ENCODE measurements around the gene FAM131B. TPM values are rescaled to one million over a fixed set of nuclear protein-coding genes. Genes with fewer than 3 reads are reported as not detected.
"Not testable (repeated sequence)": the region's sequence is repeated elsewhere in the genome, so short reads cannot be mapped to it uniquely, and the experiment has no call there.

Gene FAM131B
- total RNA-seq, 2 donors from 2014 or later: 0.85 to 1.1 TPM

GRCh38 chr7:143398616-143399015, 36.1 kb upstream of the FAM131B start:
- Mint-ChIP-seq H3K9me3 (no peaks in the 10 kb centered on the region), H3K27me3 (no peaks in the 10 kb centered on the region), H3K4me1 (peaks cover 5% of the 10 kb centered on the region), H3K27ac (no peak overlapping the region), H3K4me3 (no peak overlapping the region), H3K36me3 (ENCODE audit: low read depth) (peaks cover 6% of the 10 kb centered on the region)
- ATAC-seq (replicated peaks): no peak

- H3K4me3 Mint-ChIP-seq: no peak overlapping the region
- no peaks in the 10 kb centered on the region for H3K27me3 Mint-ChIP-seq
- no peaks in the 10 kb centered on the region for H3K9me3 Mint-ChIP-seq
- peaks cover 5% of the 10 kb centered on the region for H3K4me1 Mint-ChIP-seq
- ATAC-seq (replicated peaks): no peak
- peaks cover 8% of the 10 kb centered on the region for H3K36me3 Mint-ChIP-seq (ENCODE audit: low read depth)
- H3K27ac Mint-ChIP-seq: peak overlapping the region; percentile 19
These were observed 35.4 kb upstream of the FAM131B start for GRCh38 chr7:143397710-143398530.

GRCh38 chr7:143396625-143397556, 34.4 kb upstream of the FAM131B start:
- H3K4me1 Mint-ChIP-seq: peaks cover 5% of the 10 kb centered on the region
- no peaks in the 10 kb centered on the region for H3K27me3 Mint-ChIP-seq
- no peak for ATAC-seq (replicated peaks)
- no peaks in the 10 kb centered on the region for H3K9me3 Mint-ChIP-seq
- peaks cover 18% of the 10 kb centered on the region for H3K36me3 Mint-ChIP-seq (ENCODE audit: low read depth)
- no peak overlapping the region for H3K27ac Mint-ChIP-seq
- H3K4me3 Mint-ChIP-seq: no peak overlapping the region

- H3K36me3 Mint-ChIP-seq (ENCODE audit: low read depth): peaks cover 26% of the 10 kb centered on the region
- H3K9me3 Mint-ChIP-seq: no peaks in the 10 kb centered on the region
- ATAC-seq (replicated peaks): no peak
- no peak overlapping the region for H3K27ac Mint-ChIP-seq
- H3K27me3 Mint-ChIP-seq: no peaks in the 10 kb centered on the region
- peaks cover 5% of the 10 kb centered on the region for H3K4me1 Mint-ChIP-seq
- no peak overlapping the region for H3K4me3 Mint-ChIP-seq
These were observed 33.7 kb upstream of the FAM131B start for GRCh38 chr7:143396182-143396581.

GRCh38 chr7:143395187-143396149, 33.0 kb upstream of the FAM131B start:
- H3K27me3 Mint-ChIP-seq: no peaks in the 10 kb centered on the region
- peaks cover 33% of the 10 kb centered on the region for H3K36me3 Mint-ChIP-seq (ENCODE audit: low read depth)
- peaks cover 5% of the 10 kb centered on the region for H3K4me1 Mint-ChIP-seq
- no peaks in the 10 kb centered on the region for H3K9me3 Mint-ChIP-seq
- H3K4me3 Mint-ChIP-seq: no peak overlapping the region
- no peak for ATAC-seq (replicated peaks)
- H3K27ac Mint-ChIP-seq: peak overlapping the region; percentile 64

DNA sequence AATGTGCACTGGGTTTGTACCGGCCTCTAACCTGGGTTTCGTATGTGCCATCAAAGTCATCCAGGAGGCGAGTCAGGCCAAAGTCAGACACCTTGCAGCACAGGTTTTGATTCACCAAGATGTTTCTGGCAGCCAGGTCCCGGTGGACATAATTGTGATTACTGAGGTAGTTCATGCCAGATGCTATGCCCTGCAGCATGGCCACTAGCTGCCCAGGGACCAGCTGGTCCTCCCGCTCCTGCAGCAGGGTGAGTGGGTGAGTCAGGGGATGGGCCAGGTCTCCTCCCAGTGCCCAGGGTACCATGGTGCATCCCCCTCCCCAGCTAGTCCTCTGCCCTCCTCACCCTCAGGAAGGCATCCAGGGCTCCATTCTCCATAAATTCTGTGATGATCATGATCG, 32.3 kb upstream of the FAM131B start:
- peak overlapping the region; percentile 64 for H3K27ac Mint-ChIP-seq
- no peaks in the 10 kb centered on the region for H3K9me3 Mint-ChIP-seq
- peaks cover 8% of the 10 kb centered on the region for H3K4me1 Mint-ChIP-seq
- H3K36me3 Mint-ChIP-seq (ENCODE audit: low read depth): peaks cover 40% of the 10 kb centered on the region
- no peak overlapping the region for H3K4me3 Mint-ChIP-seq
- H3K27me3 Mint-ChIP-seq: no peaks in the 10 kb centered on the region
- ATAC-seq (replicated peaks): no peak

DNA sequence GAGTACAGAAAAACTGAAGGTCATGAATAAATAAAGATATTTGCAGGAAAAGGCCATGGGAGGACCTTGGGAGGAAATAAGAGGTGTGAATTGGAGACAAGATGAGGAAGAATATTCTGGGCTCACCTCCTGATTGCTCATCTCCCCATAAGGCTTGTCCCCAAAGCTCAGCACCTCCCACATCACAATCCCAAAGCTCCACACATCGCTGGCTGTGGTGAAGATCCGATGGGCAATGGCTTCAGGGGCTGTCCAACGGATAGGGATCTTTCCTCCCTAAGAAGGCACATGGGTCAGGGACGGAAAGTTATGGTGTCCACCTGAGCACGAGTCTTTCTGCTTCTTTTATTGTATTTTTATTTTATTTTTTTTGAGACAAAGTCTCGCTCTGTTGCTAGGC, 31.6 kb upstream of the FAM131B start:
- Mint-ChIP-seq H3K27ac (no peak overlapping the region), H3K4me1 (peaks cover 8% of the 10 kb centered on the region), H3K4me3 (no peak overlapping the region), H3K9me3 (no peaks in the 10 kb centered on the region), H3K36me3 (ENCODE audit: low read depth) (peaks cover 47% of the 10 kb centered on the region), H3K27me3 (no peaks in the 10 kb centered on the region)
- ATAC-seq (replicated peaks): no peak

DNA sequence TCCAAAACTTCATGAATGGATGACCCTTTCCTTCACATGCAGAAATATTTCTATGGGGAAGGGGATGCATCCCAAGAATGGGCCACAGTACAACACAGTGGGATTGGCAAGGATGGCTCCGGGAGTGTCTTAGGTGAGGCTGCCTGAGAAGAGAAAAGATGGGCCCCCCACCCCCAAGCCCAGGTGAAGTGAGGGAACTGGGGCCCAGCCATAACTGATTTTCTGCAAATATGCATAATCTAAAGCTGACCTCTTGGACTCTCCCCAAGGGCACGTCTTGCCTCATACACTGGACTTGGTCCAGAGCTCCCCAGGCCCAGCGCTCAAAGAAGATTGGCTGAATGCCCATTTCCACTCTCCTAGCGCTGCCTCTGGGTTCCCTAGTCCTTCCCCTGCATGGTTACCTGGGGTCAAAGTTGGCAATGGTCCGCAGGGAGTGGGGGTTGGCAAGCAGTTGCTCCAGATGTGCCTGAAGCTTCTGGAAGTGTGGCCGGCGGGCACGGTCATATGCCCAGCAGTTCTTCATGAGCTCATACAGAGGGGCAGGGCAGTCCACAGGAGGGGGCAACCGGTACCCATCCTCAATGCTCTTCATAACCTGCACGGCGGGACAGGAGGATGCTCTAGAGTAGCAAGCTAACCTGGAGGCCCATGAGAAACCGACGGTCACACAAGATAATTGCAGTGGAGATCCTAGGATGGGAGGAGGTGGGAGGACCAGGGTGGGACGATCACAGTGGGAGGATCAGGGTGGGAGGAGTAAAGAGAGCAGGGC, 30.9 kb upstream of the FAM131B start:
- no peak for ATAC-seq (replicated peaks)
- Mint-ChIP-seq H3K4me3 (no peak overlapping the region), H3K9me3 (no peaks in the 10 kb centered on the region), H3K27ac (peak overlapping the region; percentile 22), H3K36me3 (ENCODE audit: low read depth) (peaks cover 50% of the 10 kb centered on the region), H3K4me1 (peaks cover 8% of the 10 kb centered on the region), H3K27me3 (no peaks in the 10 kb centered on the region)

- H3K4me1 Mint-ChIP-seq: peaks cover 8% of the 10 kb centered on the region
- no peaks in the 10 kb centered on the region for H3K27me3 Mint-ChIP-seq
- no peaks in the 10 kb centered on the region for H3K9me3 Mint-ChIP-seq
- peak overlapping the region; percentile 22 for H3K27ac Mint-ChIP-seq
- H3K4me3 Mint-ChIP-seq: no peak overlapping the region
- no peak for ATAC-seq (replicated peaks)
- H3K36me3 Mint-ChIP-seq (ENCODE audit: low read depth): peaks cover 52% of the 10 kb centered on the region
These were observed 30.4 kb upstream of the FAM131B start for GRCh38 chr7:143392875-143393266.

GRCh38 chr7:143392427-143392826, 29.9 kb upstream of the FAM131B start:
- not testable (repeated sequence) for H3K9me3 Mint-ChIP-seq; H3K4me1 Mint-ChIP-seq; ATAC-seq (replicated peaks); H3K4me3 Mint-ChIP-seq; H3K27me3 Mint-ChIP-seq
- H3K27ac Mint-ChIP-seq: peak overlapping the region; percentile 22
- H3K36me3 Mint-ChIP-seq (ENCODE audit: low read depth): peaks cover 56% of the 10 kb centered on the region

DNA sequence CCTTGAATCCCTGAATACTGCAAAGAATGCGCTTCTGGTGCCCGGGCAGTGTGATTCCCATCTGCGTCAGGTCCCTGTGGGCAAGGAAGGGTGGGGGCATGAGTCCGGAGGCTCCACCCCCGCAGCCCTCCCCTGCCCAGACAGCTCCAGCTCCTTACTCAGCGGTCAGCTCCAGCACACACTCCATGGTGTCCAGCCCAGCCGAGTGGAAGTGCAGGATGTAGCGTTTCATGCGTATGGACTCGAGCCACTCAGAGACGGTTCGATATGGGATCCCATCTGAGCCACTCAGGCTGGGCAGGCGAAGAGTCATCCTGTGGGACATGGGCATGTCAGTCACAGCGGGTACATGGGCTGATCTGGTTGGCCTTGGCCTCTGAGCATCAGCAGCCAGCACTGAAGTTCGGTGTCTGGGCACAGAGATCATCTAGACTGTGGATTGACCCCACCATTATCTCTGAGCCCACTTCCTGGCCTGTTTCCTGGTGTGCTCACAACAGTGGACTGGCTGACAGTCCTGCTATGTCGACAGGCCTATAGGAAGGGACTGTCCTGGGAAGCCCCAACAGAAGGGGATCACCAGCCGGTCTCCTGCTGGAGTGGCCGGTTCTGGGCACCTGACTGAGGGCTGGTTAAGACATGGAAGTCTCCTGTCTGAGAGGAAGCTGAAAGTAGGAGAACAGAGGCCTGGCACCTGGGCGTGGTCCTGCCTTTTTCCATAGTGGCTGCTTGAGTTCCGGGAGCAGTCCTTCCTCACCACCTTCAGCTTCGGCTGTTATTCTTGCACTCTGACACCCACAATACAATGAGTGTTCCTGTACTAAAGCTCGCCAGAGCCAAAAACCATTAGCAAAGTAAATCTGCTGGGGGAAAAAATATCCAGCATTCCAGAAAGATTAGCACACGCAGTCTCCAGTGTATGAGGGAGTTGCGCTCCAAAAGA, 29.2 kb upstream of the FAM131B start:
- H3K36me3 Mint-ChIP-seq (ENCODE audit: low read depth): peaks cover 56% of the 10 kb centered on the region
- H3K27me3 Mint-ChIP-seq: no peaks in the 10 kb centered on the region
- peaks cover 8% of the 10 kb centered on the region for H3K4me1 Mint-ChIP-seq
- ATAC-seq (replicated peaks): no peak
- H3K4me3 Mint-ChIP-seq: no peak overlapping the region
- H3K9me3 Mint-ChIP-seq: no peaks in the 10 kb centered on the region
- H3K27ac Mint-ChIP-seq: peak overlapping the region; percentile 22

DNA sequence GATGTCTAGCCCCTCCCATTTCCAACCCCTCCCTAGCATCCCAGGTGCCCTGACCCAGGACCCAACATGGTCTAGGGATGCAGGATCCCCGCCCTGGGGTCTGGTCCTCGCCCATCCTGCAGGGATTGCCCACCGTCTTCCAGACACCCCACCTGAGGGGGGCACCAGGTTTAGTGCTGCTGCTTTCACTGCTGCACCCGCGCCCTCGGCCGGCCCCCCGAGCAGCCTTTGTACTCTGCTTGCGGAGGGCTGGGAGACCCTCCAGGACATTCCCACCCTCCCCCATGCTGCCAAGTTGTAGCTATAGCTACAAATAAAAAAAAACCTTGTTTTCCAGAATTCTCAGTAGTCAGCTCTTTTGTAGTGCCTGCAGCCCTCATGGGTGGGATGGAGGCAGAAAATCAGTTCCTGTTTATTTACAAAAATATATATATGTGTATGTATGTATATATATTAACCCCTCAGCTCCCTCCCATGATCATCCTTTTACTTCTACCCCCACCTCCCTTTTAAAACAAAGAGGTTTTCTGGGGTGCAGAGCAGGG, 28.3 kb upstream of the FAM131B start:
- H3K36me3 Mint-ChIP-seq (ENCODE audit: low read depth): peaks cover 56% of the 10 kb centered on the region
- no peaks in the 10 kb centered on the region for H3K27me3 Mint-ChIP-seq
- H3K27ac Mint-ChIP-seq: no peak overlapping the region
- H3K4me1 Mint-ChIP-seq: peaks cover 8% of the 10 kb centered on the region
- ATAC-seq (replicated peaks): no peak
- H3K4me3 Mint-ChIP-seq: no peak overlapping the region
- no peaks in the 10 kb centered on the region for H3K9me3 Mint-ChIP-seq
